H1 (cell line): ENCODE measurements around the gene NALF2.

Experiments used
- CBX8 ChIP-seq: fragments of 300-800, 300-1000 bp; sonication (generic); IDR thresholded peaks from 2 replicates; pipeline ENCODE4 v1.7.1; 2016; ENCODE audit warnings: low read depth, low read length, borderline replicate concordance
- CEBPB ChIP-seq: IDR thresholded peaks from 2 replicates; pipeline ENCODE4 v1.6.1; 2012; ENCODE audit warnings: low read depth, low read length
- CHD7 ChIP-seq: fragments of 300-600 bp; sonication (generic); IDR thresholded peaks from 2 replicates; pipeline ENCODE4 v1.7.1; 2012; ENCODE audit warnings: low read length, moderate library complexity, mild to moderate bottlenecking, inconsistent platforms; ENCODE audit not compliant: insufficient replicate concordance
- CTCF ChIP-seq, 3 experiments: IDR thresholded peaks; 1 replicate in 2 of 3; 2 replicates in 1 of 3; pipeline versions ENCODE4 v1.5.1 to v1.6.1; 2011; ENCODE audit warnings: low read length in 3 of 3, mild to moderate bottlenecking in 3 of 3, inconsistent platforms in 2 of 3, low read depth in 1 of 3, moderate library complexity in 1 of 3; ENCODE audit not compliant: insufficient read depth in 1 of 3; ENCODE audit errors: control extremely low read depth in 1 of 3
- EP300 ChIP-seq, 2 experiments: IDR thresholded peaks; 1 replicate in 1 of 2; 2 replicates in 1 of 2; pipeline ENCODE4 v1.6.1; 2011 to 2012; ENCODE audit warnings: low read depth in 2 of 2, low read length in 2 of 2, mild to moderate bottlenecking in 2 of 2, borderline replicate concordance in 1 of 2, inconsistent platforms in 1 of 2, moderate library complexity in 1 of 2
- POLR2A ChIP-seq, 2 experiments: IDR thresholded peaks; 1 replicate in 1 of 2; 2 replicates in 1 of 2; pipeline ENCODE4 v1.6.1; 2011; ENCODE audit warnings: low read depth in 2 of 2, low read length in 2 of 2, mild to moderate bottlenecking in 2 of 2; ENCODE audit errors: control extremely low read depth in 1 of 2
- RBBP5 ChIP-seq: IDR thresholded peaks from 2 replicates; pipeline ENCODE4 v1.7.1; 2012; ENCODE audit warnings: low read depth, mild to moderate bottlenecking, inconsistent platforms, low read length, moderate library complexity, borderline replicate concordance
- TAF1 ChIP-seq: IDR thresholded peaks from 2 replicates; pipeline ENCODE4 v1.6.1; 2011; ENCODE audit warnings: mild to moderate bottlenecking, low read depth, low read length
- TCF12 ChIP-seq: IDR thresholded peaks from 2 replicates; pipeline ENCODE4 v1.6.1; 2011; ENCODE audit warnings: low read depth, mild to moderate bottlenecking, low read length

GRCh38 chrX:69541956-69542355 is 37.8 kb downstream of the NALF2 start:
- TF ChIP-seq CEBPB (no peak), CBX8 (no peak), POLR2A (IDR thresholded peaks at IDR 0.05; ENCODE audit: control extremely low read depth in 1 of 2, low read depth in 2 of 2, low read length in 2 of 2) (no peak), CTCF (IDR thresholded peaks at IDR 0.05; ENCODE audit: control extremely low read depth in 1 of 3, insufficient read depth in 1 of 3, low read depth in 1 of 3, low read length in 3 of 3) (no peak), RBBP5 (no peak), TAF1 (no peak), EP300 (IDR thresholded peaks at IDR 0.05; ENCODE audit: borderline replicate concordance in 1 of 2, low read depth in 2 of 2, low read length in 2 of 2) (no peak), TCF12 (no peak), CHD7 (no peak)
